Right lobe of liver (tissue), 4 donors: ENCODE measurements around the gene TNFRSF12A.

Experiments used
- CTCF ChIP-seq, 4 donors: fragments of 200-600 bp in 3 of 4; fragments of 450-650 bp in 1 of 4; IDR thresholded peaks; one replicate each; pipeline versions ENCODE4 v1.5.1 to v1.8.0; 2016 to 2022; ENCODE audit warnings: antibody characterized with exemption in 4 of 4, mild to moderate bottlenecking in 2 of 4
- POLR2A ChIP-seq: fragments of 450-650 bp; IDR thresholded peaks from one replicate; pipeline ENCODE4 v1.6.1; 2017; ENCODE audit warnings: antibody characterized with exemption, mild to moderate bottlenecking
- donor health status: DM: no; HTN: no; CAD: no.
- donor health status: DM: no; HTN: no; CAD: no.
- donor health status: DM: no; HTN: yes; CAD: no.

DNA sequence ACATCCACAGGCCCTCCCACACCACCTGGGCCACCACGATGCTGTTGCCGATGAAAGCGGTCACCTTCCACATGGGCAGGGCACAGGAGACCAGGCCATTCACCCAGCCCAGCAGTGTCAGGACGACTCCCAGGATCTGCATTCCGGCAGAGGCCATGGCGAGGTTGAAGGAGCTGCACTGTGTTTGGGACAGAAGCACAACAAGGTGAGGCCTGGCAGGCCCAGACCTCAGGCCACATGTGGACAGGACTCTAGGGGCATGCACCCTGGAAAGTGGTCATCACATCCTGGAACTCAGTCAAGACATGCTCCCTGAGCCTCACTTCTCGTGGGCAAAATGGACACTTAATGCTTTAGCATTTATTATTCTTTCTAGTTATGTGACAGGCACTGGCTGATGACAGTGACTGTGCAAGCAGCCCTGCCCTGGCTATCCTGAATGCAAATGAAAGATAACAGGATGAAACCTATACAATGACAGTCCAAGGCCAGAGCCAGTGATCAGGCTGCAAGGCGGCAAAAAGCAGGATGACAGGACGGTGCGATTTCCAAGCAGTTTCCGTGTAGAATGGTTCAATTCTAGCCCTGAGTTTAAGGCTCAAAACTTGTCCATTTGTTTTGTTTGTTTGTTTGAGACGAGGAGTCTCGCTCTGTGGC lies 4.2 kb upstream of the TNFRSF12A start:
- TF ChIP-seq CTCF (IDR thresholded peaks at IDR 0.05) = no peak
- no peak for TF ChIP-seq POLR2A
